GM18867 (cell line): ENCODE data around the gene TNRC6A.
"Not testable (repeated sequence)": the region's sequence is repeated elsewhere in the genome, so short reads cannot be mapped to it uniquely, and the experiment has no call there.

ENCODE experiments used
- ATAC-seq: cut with Tn5 transposase; IDR thresholded peaks from one replicate; pipeline ENCODE4 v1.9.1; 2021; ENCODE audit warnings: mild to moderate bottlenecking, moderate library complexity; ENCODE audit not compliant: unreplicated experiment

Gene TNRC6A

DNA sequence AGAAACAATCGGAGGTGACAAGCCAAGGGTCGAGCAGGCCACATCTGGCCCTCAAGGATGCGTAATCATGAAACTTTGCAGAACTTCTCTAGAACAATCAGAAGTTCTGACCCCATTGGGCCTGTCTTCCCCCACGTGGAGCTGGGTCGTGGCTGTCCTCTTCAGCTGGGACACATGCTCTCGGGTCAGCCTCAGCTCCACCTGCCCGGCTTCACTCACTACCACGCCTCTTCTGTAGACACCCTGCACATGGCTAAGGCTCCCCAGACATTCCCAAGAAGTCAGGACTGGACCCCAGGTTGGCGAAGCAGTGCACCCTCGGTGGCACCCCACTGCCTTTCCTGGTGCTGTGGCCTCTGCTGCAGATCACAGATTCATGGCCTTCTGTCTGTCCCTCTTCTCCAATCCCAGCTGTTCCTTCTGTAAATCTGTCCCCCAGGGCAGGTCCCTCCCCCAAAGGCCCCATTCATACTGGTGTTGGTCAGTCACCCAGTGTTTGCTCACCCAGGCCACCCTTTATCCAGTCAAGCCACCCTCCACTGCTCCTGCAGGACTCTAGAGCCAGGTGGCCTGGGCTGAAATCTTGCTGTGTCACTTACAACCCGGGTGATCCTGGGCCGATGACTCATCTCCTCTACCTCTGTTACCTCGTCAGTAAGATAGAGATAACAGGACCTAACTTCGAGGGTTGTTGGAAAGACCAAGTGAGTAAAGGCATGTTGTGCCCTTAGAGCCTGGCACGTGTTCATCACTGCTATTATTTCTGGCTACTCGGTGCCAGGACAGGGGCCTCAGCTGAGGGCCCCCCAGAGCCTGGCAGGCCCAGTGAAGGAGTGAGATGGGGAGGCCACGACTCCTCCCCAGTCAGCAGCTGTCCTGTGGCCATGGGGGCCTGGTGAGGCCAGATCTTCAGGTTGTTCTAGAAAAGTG is 114.9 kb downstream of the TNRC6A start:
- ATAC-seq: no peak

GRCh38 chr16:24845031-24845365 is 115.5 kb downstream of the TNRC6A start:
- not testable (repeated sequence) for ATAC-seq

DNA sequence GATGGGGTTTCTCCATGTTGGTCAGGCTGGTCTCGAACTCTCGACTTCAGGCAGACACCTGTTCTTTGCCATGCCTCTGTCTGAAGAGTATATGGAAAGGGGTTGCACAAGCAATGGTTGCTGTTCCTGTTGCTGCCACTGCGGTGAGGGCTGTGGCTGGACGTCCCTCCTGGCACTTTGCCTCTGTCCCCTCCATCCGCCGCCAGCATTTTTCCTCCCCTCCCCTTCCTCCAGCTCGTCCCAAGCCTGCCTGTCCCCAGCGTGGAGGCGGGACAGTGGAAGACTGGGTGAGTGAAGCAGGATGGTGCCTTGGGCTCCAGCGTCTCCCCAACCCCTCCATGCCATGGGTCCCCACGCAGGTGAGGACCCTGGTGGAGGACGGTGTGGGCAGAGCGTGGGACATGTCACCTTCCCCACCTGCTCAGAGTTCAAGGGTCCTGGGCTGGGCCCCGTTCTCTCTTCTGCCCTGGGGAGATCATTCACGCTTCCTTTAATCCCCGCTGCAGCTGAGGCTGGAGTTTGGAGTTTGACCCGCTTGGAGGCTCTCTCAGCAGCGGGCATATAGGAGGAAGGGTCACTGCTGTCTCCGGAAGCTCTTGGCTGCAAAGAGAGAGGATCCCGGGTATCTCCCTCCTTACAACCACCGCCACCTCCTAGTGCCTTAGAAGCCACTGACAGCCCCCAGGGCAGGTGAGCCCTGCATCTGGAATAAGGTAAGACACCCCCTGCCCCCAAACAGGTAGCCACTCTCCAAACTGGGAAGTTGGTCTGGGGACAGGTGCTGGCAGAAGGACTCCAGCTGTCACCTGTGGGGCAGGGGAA is 116.5 kb downstream of the TNRC6A start, which contains the start of gene SLC5A11:
Gene SLC5A11, plus strand, starts transcription at position 238 of the 822 bp plus-strand sequence. CDS start 12,681 bp downstream, outside the sequence.
- no peak for ATAC-seq

DNA sequence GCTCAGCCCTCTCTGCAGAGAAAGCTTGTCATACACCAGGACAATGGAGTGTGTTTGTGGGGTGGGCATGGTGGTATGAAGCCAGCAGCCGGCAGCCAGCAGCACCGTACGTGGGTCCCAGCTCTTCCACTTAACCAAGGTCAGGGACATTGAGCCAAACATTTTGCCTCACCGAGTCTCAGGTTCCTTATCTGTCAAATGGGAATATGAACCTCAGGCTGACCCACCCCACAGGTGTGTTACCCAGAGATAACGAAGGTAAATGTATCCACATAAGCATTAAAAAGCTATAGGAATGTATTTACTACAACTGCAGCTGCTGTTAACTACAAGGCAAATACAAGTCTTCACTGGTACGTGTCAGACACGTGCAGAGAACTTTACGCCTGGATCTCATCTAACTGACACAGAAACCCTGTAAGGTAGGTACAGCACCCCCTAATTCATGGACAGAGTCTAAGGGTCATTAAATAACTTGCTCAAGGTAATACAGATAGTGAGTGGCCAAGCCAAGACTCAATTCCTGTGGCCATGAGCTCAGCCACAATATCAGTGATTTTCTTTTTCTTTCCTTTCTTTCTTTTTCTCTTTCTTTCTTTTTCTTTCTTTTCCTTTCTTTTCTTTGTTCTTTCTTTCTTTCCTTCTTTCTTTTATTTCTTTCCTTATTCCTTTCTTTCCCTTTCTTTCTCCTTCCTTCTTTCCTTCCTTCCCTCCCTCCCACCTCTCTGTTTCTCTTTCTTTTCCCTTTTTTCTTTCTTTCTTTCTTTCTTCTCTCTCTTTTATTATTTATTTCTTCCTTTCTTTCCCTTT is 117.3 kb downstream of the TNRC6A start:
- no peak for ATAC-seq

- ATAC-seq: no peak
Measured at GRCh38 chr16:24847358-24847664, 117.9 kb downstream of the TNRC6A start.

DNA sequence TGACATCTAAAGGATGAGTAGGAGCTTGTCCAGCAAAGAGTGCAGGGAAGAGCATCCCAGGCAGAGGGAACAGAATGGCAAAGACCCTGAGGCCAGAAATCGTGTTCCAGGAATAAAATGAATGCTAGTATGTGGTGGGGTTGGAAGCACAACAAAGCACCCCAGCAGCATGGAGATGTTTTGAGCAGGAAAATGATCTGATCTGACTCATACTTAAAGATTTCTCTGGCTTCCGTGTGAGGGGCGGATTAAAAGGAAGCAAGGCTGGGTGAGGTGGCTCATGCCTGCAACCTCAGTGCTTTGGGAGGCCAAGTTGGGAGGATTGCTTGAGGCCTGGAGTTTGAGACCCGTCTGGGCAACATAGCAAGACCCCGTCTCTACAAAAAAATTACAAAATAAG is 118.6 kb downstream of the TNRC6A start:
- no peak for ATAC-seq

GRCh38 chr16:24849641-24850040 is 120.2 kb downstream of the TNRC6A start:
- ATAC-seq: no peak

DNA sequence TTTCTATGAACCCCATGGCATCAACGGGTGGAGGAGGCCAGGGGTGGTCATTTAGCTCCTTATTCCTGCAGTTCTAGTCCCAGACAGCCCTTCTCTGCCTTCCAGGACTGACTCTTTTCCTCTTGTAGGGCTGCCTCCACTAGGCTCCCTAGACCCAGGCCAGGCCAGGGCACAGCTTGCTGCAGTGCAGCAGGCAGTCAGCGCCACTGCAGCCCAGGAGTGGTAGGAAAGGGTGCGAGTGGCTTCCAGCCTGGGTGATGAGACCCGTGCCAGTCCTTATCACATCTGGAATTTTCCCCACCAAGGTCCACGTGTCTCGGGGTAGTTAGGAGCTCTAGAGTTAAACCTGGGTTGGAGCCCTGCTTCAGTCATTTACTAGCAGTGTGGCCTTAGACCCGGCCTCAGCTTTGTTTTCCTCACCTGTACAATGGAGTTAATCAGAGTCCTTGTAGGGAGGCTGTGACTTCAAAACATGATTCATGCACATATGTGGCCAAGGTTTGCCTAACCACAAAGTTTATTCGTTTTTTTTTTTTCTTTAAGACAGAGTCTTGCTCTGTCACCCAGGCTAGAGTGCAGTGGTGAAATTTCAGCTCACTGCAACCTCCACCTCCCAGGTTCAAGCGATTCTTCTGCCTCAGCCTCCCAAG is 121.0 kb downstream of the TNRC6A start:
- no peak for ATAC-seq

- ATAC-seq: no peak
Measured at GRCh38 chr16:24851700-24852099, 122.2 kb downstream of the TNRC6A start.

DNA sequence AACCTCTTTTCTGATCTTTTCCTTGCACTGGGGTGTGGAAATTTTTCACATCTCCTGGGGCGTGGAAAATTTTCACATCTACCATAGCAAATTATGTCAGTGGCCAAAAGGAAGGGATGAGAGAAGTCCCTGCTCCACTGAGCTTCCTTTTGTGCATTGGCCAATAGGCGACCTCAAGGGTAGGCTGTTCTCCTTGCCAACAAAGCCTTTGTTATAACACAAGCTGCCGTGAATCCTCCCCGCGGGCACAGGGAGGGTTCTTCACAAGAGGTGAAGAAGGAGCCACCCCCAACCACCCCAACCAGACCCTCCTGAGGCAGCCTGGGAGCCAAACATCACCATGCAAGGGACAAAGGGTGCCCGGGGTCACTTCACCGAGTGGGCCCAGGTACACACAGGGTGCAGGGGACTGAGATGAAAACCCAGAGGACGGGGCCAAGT is 122.8 kb downstream of the TNRC6A start:
- ATAC-seq: no peak

DNA sequence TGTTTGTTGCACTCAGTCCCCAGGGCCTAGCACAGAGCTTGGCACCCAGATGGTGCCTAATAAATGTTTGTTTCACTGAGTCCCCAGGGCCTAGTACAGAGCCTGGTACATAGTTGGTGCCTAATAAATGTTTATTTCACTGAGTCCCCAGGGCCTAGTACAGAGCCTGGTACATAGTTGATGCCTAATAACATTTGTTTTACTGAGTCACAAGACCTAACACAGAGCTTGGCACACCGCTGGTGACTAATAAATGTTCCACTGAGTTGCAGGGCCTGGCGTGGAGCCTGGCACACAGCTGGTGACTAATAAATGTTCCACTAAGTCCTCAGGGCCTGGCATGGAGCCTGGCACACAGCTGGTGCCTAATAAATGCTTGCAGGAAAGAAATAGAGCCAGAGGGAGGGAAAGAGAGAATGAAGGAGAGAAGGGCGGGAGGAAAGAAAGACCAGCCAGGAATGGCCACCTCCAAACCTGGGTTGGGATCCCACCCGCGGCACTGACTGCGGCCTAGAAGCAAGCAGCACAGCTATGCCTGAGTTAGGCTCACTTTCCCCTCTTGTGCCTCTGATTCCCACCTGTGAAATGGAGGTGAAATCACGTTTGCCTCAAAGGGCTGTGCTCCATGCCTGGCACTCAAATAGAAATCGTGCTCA is 123.8 kb downstream of the TNRC6A start:
- ATAC-seq: no peak

DNA sequence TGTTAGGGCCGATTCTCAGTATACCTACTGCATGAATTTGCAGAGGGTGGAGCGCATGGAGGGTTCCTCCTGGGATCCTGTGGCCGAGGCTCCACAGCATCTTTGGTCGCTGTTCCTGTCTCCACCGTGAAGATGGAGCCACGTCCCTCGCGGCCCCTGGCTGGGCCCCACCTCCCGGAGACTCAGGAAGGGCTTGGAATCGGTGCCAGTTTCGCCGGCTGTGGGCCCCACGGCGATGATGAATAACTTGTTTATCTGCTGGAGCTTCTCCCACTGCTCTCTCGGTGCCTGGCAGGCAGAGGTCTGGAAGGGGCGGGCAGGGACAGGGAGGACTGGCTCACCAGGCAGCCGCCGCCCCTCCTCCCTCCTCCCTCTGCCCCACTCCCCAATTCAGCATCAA is 124.4 kb downstream of the TNRC6A start:
- no peak for ATAC-seq

DNA sequence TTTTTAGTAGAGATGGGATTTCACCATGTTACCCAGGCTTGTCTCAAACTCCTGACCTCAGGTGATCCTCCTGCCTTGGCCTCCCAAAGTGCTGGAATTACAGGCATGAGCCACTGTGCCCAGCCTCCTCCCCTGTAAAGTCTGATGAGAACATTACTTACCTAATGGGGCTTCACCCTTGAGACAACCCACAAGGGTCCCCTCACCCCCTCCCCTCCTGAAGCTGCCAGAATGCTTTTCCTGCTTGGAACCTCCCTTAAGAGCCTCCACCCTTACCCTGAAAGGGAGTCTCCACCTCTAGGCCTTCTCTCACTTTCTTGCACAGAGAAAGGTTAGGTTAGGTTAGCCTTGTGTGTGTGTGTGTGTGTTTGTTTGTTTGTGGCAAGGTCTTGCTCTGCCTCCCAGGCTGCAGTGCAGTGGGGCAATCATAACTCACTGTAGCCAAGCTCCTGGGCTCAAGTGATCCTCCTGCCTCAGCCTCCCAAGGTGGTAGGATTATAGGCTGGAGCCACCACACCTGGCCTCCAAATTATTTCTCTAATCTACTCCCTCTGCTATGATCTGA is 125.2 kb downstream of the TNRC6A start:
- ATAC-seq: no peak

DNA sequence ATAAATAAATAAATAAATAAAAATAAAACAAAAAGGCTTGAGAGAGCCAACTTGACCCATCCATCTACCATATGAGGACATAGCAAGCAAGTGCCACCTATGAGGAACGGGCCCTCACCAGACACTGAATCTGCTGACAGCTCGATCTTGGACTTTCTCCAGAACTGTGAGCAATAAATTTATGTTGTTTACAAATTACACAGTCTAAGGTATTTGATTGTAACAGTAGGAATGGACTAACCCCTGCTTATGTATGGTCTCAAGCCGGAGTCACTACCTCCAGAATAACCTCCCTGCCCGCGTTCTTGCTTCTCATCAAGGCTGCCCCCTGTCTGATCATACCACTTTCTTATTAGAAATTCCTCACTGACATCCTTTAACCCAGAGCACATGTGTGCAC is 126.2 kb downstream of the TNRC6A start:
- no peak for ATAC-seq

DNA sequence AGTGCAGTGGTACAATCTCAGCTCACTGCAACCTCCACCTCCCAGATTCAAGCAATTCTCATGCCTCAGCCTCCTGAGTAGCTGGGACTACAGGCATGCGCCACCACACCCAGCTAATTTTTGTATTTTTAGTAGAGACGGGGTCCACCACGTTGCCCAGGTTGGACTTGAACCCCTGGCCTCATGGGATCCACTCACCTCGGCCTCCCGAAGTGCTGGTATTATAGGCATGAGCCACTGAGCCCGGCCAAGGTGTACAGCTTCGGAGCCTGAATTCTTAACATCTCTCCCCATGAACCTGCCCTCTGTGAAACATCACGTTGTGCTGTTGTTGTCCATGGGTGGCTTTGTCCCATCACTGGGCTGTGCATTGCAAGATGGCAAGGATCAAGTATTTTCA is 127.4 kb downstream of the TNRC6A start:
- ATAC-seq: not testable (repeated sequence)

DNA sequence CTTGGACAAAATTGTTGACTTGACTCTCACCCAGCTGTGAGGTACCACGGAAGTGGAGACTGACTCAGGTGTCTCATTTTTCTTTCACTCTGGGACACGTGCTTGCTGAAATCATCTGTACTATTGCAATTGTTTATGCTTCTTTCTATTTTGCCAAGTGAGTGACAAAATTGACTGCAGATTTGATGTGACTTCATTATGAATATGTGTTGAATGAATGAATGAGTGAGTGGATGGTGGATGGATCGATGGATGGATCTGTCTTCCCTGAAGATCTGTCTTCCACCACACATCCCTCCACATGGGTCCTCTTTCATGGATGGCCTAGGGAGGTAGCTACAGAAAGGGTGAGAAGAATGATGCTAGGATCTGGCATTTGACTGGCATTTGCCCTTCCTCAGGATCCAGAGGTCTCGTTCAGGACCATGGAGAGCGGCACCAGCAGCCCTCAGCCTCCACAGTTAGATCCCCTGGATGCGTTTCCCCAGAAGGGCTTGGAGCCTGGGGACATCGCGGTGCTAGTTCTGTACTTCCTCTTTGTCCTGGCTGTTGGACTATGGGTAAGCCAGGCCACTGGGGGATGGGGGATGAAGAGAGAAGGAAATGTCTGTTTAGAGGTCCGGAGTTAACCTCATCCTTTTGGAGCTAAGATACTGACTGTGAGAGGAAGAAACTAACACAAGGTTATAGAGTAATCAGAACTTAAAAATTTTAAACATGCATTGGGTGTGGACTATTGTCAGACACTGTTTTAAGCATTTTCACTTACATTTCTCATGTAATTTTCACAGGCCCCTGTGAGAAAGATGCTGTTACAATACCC is 129.0 kb downstream of the TNRC6A start:
- ATAC-seq: no peak

DNA sequence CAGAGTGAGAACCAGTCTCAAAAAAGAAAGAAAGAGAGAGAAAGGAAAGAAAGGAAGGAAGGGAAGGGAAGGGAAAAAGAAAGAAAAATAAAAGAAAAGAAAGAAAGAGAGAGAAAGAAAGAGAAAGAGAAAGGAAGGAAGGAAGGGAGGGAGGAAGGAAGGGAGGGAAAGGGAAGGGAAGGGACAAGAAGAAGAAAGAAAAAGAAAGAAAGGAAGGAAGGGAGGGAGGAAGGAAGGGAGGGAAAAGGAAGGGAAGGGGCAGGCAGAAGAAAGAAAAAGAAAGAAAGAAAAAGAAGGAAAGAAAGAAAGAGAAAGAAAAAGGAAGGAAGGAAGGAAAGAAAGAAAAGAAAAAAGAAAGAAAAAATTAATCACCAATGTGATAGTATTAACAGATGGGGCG is 132.0 kb downstream of the TNRC6A start:
- ATAC-seq: no peak

- ATAC-seq: no peak
Measured at GRCh38 chr16:24863582-24864437, 134.4 kb downstream of the TNRC6A start.
